GM23248 (cell line): ENCODE measurements around the gene ATP8B2.

Experiments used
- EZH2 ChIP-seq: fragments of 200-600 bp; sonication (generic); IDR thresholded peaks from 2 replicates; pipeline ENCODE4 v1.6.1; 2018; ENCODE audit warnings: antibody characterized with exemption, mild to moderate bottlenecking; ENCODE audit not compliant: insufficient read depth, poor library complexity, severe bottlenecking
- EZH2phosphoT487 ChIP-seq: fragments of 200-600 bp; sonication (generic); IDR thresholded peaks from 2 replicates; pipeline ENCODE4 v1.6.1; 2018; ENCODE audit warnings: antibody characterized with exemption, moderate library complexity, mild to moderate bottlenecking, low read depth; ENCODE audit not compliant: insufficient read depth

GRCh38 chr1:154295408-154296235 is 29.7 kb upstream of the ATP8B2 start:
- no peak for TF ChIP-seq EZH2phosphoT487
- TF ChIP-seq EZH2 = no peak
